SK-MEL-5 (cell line): ENCODE results near the gene AGO4. TPM values are rescaled to one million over a fixed set of nuclear protein-coding genes. Genes with fewer than 3 reads are reported as not detected.
"Not testable (repeated sequence)": the region's sequence is repeated elsewhere in the genome, so short reads cannot be mapped to it uniquely, and the experiment has no call there.

Source experiments
- DNase-seq: peaks from one replicate; pipeline ENCODE4 v3.0.0-alpha.2; 2016; ENCODE audit warnings: low read depth, low spot score
- in situ Hi-C: cut with HindIII; loops from 2 replicates; pipeline ENCODE4 v1.10.0; 2016; ENCODE audit warnings: low sequenced_read_pairs, high pct_unique_total_duplicates, low pct_unique_long_range_greater_than_20kb
- total RNA-seq: library from RNA; depleted of rRNA; stranded (reverse); fragments of >200 nt; shearing (Covaris generic); gene quantifications from 2 replicates; pipeline ENCODE4 v1.2.3, GENCODE V29; 2014

The AGO4 gene
- total RNA-seq, 1 experiment from 2014 or later, result 7.6 TPM

- in situ Hi-C loops, result no loop called here
- peak; percentile 92 for DNase-seq
These were observed 75.3 kb downstream of the AGO4 start, which contains the start of gene AGO1 for GRCh38 chr1:35882945-35883634. Gene AGO1, plus strand, starts transcription at chr1:35883209. Its CDS starts 213 bp downstream, at chr1:35883422.

- DNase-seq, result peak; percentile 54
- in situ Hi-C loops, result no loop called here
These were observed 75.9 kb downstream of the AGO4 start for GRCh38 chr1:35883635-35884101.

- in situ Hi-C loops, result no loop called here
- DNase-seq, result no peak
These were observed 77.1 kb downstream of the AGO4 start for GRCh38 chr1:35884934-35885333.

- DNase-seq, result no peak
- in situ Hi-C loops, result no loop called here
These were observed 78.2 kb downstream of the AGO4 start for GRCh38 chr1:35885961-35886558.

- DNase-seq, result no peak
These were observed 79.0 kb downstream of the AGO4 start for GRCh38 chr1:35886577-35887431.

GRCh38 chr1:35887508-35887907, 79.7 kb downstream of the AGO4 start:
- in situ Hi-C loops, result no loop called here
- no peak for DNase-seq

More at GRCh38 chr1:35886577-35887431, 79.0 kb downstream of the AGO4 start:
- in situ Hi-C loops, result no loop called here

GRCh38 chr1:35888255-35888654, 80.4 kb downstream of the AGO4 start:
- in situ Hi-C loops, result no loop called here
- no peak for DNase-seq

- in situ Hi-C loops, result not testable (repeated sequence)
These were observed 81.2 kb downstream of the AGO4 start for GRCh38 chr1:35888981-35889380.

GRCh38 chr1:35893051-35893879, 85.4 kb downstream of the AGO4 start:
- DNase-seq, result no peak
- in situ Hi-C loops, result no loop called here

More at GRCh38 chr1:35888981-35889380, 81.2 kb downstream of the AGO4 start:
- not testable (repeated sequence) for DNase-seq

- in situ Hi-C loops, result no loop called here
- DNase-seq, result no peak
These were observed 86.4 kb downstream of the AGO4 start for GRCh38 chr1:35894183-35894582.

GRCh38 chr1:35894656-35895055, 86.8 kb downstream of the AGO4 start:
- DNase-seq, result no peak
- in situ Hi-C loops, result no loop called here

GRCh38 chr1:35899941-35900340, 92.1 kb downstream of the AGO4 start:
- peak; percentile 15 for DNase-seq
- in situ Hi-C loops, result no loop called here

GRCh38 chr1:35901235-35901634, 93.4 kb downstream of the AGO4 start:
- in situ Hi-C loops, result no loop called here
- no peak for DNase-seq

- in situ Hi-C loops, result no loop called here
- no peak for DNase-seq
These were observed 94.9 kb downstream of the AGO4 start for GRCh38 chr1:35902671-35903070.
